GM23248 (cell line): ENCODE measurements around the gene ALG2.
"Not testable (repeated sequence)": the region's sequence is repeated elsewhere in the genome, so short reads cannot be mapped to it uniquely, and the experiment has no call there.

Experiments used
- EZH2 ChIP-seq: fragments of 200-600 bp; sonication (generic); IDR thresholded peaks from 2 replicates; pipeline ENCODE4 v1.6.1; 2018; ENCODE audit warnings: antibody characterized with exemption, mild to moderate bottlenecking; ENCODE audit not compliant: insufficient read depth, poor library complexity, severe bottlenecking
- EZH2phosphoT487 ChIP-seq: fragments of 200-600 bp; sonication (generic); IDR thresholded peaks from 2 replicates; pipeline ENCODE4 v1.6.1; 2018; ENCODE audit warnings: antibody characterized with exemption, moderate library complexity, mild to moderate bottlenecking, low read depth; ENCODE audit not compliant: insufficient read depth

GRCh38 chr9:99237849-99238248, 16.1 kb upstream of the ALG2 start:
- TF ChIP-seq EZH2, EZH2phosphoT487: not testable (repeated sequence)
